Kidney glomerular epithelial cell (primary cell): ENCODE data around the gene TNFAIP3.

ENCODE experiments used
- DNase-seq: peaks from one replicate; lab custom pipeline; 2025; lab: John Stamatoyannopoulos, UW

The TNFAIP3 gene

GRCh38 chr6:137864812-137865508 lies 2.1 kb upstream of the TNFAIP3 start:
- DNase-seq = no peak

- DNase-seq = peak; percentile 18
Measured at GRCh38 chr6:137866200-137866913, 702 bp upstream of the TNFAIP3 start.

GRCh38 chr6:137867685-137868509 lies 838 bp downstream of the TNFAIP3 start:
- peak; percentile 13 for DNase-seq

- DNase-seq = no peak
Measured at GRCh38 chr6:137868721-137869548, 1.9 kb downstream of the TNFAIP3 start.

GRCh38 chr6:137869549-137870307 lies 2.7 kb downstream of the TNFAIP3 start:
- no peak for DNase-seq

- DNase-seq = no peak
Measured at GRCh38 chr6:137870308-137870644, 3.2 kb downstream of the TNFAIP3 start.

- peak; percentile 62 for DNase-seq
Measured at GRCh38 chr6:137870744-137871247, 3.7 kb downstream of the TNFAIP3 start.

GRCh38 chr6:137871291-137871690 lies 4.2 kb downstream of the TNFAIP3 start:
- no peak for DNase-seq

GRCh38 chr6:137871831-137872454 lies 4.9 kb downstream of the TNFAIP3 start:
- DNase-seq = no peak

GRCh38 chr6:137872581-137873115 lies 5.6 kb downstream of the TNFAIP3 start:
- no peak for DNase-seq

GRCh38 chr6:137873273-137873762 lies 6.3 kb downstream of the TNFAIP3 start:
- peak; percentile 88 for DNase-seq

- peak; percentile 11 for DNase-seq
Measured at GRCh38 chr6:137874204-137875057, 7.4 kb downstream of the TNFAIP3 start.

- DNase-seq = no peak
Measured at GRCh38 chr6:137875058-137875520, 8.0 kb downstream of the TNFAIP3 start.

- DNase-seq = no peak
Measured at GRCh38 chr6:137875606-137876005, 8.5 kb downstream of the TNFAIP3 start.

- DNase-seq = no peak
Measured at GRCh38 chr6:137876547-137876946, 9.5 kb downstream of the TNFAIP3 start.

GRCh38 chr6:137877113-137877512 lies 10.1 kb downstream of the TNFAIP3 start:
- DNase-seq = no peak

GRCh38 chr6:137877606-137878005 lies 10.5 kb downstream of the TNFAIP3 start:
- no peak for DNase-seq

GRCh38 chr6:137878029-137878428 lies 11.0 kb downstream of the TNFAIP3 start:
- DNase-seq = no peak
